ENCODE data around the gene BRCA1. TPM values are rescaled to one million over a fixed set of nuclear protein-coding genes. Genes with fewer than 3 reads are reported as not detected.

Gene BRCA1
- total RNA-seq, 3 donors from 2014 or later = 8.8 to 17.4 (median 10.3) TPM

DNA sequence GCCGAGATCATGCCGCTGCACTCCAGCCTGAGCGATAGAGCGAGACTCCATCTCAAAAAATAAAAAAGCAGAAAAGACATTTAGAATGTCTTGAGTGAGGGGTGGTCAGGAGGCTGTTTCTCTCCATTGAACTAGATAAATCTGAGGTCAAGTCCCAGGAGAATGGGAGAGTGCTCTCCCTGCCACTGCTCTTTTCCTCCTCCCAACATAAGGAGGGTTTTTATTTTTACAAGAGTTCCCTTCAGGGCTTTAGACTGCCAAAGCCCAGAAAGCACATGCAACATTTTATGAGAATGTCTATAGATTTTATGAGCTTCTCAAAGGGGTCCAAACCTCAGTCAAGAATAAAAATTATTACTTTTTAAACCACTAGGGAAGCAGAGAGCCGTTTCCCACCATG lies 98.6 kb downstream of the BRCA1 start:
- TF ChIP-seq, protein P1, sequence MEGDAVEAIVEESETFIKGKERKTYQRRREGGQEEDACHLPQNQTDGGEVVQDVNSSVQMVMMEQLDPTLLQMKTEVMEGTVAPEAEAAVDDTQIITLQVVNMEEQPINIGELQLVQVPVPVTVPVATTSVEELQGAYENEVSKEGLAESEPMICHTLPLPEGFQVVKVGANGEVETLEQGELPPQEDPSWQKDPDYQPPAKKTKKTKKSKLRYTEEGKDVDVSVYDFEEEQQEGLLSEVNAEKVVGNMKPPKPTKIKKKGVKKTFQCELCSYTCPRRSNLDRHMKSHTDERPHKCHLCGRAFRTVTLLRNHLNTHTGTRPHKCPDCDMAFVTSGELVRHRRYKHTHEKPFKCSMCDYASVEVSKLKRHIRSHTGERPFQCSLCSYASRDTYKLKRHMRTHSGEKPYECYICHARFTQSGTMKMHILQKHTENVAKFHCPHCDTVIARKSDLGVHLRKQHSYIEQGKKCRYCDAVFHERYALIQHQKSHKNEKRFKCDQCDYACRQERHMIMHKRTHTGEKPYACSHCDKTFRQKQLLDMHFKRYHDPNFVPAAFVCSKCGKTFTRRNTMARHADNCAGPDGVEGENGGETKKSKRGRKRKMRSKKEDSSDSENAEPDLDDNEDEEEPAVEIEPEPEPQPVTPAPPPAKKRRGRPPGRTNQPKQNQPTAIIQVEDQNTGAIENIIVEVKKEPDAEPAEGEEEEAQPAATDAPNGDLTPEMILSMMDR (IDR thresholded peaks at IDR 0.05) = no peak
- intact Hi-C loops (cut with DNase I, micrococcal nuclease) = no loop called here
- H3K9me3 ChIP-seq = no peaks in the 10 kb centered on the region

DNA sequence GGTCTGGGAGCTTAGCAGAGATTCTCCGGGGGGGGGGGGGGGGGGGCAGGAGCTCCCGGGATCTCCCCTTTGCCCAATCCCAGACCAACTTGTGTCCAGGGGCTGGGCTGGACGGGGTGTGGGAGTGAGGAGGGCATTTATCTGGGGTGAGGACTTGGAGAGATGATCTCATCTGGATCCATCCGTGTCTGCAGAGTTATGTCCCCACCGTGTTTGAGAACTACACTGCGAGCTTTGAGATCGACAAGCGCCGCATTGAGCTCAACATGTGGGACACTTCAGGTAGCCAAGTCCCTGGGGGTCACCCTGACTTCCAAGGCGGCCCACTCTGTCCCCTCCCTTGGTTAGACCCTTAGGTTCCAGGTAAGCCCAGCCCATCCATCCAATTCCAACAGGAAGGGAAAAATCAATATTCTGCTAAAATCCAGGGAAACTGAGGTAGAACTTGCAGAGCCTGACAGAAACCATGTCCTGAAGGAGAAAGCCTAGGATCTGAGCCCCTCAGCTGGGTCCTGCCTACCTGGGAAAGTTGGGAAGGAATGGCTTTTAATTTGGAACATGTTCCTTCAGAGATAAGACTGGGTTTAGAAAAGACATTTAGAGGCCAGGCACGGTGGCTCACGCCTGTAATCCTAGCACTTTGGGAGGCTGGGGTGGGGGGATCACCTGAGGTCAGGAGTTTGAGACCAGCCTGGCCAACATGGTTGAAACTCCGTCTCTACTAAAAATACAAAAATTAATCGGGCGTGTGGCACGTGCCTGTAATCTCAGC lies 99.2 kb downstream of the BRCA1 start:
- no peaks in the 10 kb centered on the region for H3K36me3 ChIP-seq (ENCODE audit: low read depth)
- no peaks in the 10 kb centered on the region for H3K9me3 ChIP-seq
- TF ChIP-seq, protein P1 (IDR thresholded peaks at IDR 0.05) = no peak
- no peak for ATAC-seq
- H3K4me3 ChIP-seq = no peak overlapping the region
- peaks cover 14% of the 10 kb centered on the region for H3K4me1 ChIP-seq (ENCODE audit: low read depth)
- DNase-seq = no peak
- intact Hi-C loops (cut with DNase I, micrococcal nuclease) = no loop called here

More for the DNA sequence above, 98.6 kb downstream of the BRCA1 start:
- DNase-seq = no peak
- Histone ChIP-seq H3K36me3 (ENCODE audit: low read depth) (no peaks in the 10 kb centered on the region), H3K4me1 (ENCODE audit: low read depth) (peaks cover 10% of the 10 kb centered on the region), H3K4me3 (no peak overlapping the region)
- no peak for ATAC-seq

DNA sequence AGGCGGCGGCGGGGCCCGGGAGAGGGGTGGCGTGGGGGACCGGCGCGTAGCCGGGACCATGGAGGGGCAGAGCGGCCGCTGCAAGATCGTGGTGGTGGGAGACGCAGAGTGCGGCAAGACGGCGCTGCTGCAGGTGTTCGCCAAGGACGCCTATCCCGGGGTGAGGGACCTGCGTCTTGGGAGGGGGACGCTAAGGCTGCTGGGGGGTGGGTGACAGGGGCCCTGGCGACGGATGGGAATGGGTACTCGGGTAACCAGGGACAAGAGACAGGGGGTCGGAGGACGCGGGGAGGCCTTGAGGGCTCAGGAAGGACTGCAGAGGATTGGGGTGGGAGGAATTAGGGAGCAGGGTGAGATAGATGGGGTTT lies 99.9 kb downstream of the BRCA1 start:
- TF ChIP-seq, protein P1 (IDR thresholded peaks at IDR 0.05) = no peak
- DNase-seq (peak in 1 of 3 donors; percentile 63), ATAC-seq (no peak)
- Histone ChIP-seq H3K4me3 (no peak overlapping the region), H3K9me3 (no peaks in the 10 kb centered on the region), H3K36me3 (ENCODE audit: low read depth) (no peaks in the 10 kb centered on the region), H3K4me1 (ENCODE audit: low read depth) (peaks cover 15% of the 10 kb centered on the region)
- intact Hi-C loops (cut with DNase I, micrococcal nuclease) = no loop called here

DNA sequence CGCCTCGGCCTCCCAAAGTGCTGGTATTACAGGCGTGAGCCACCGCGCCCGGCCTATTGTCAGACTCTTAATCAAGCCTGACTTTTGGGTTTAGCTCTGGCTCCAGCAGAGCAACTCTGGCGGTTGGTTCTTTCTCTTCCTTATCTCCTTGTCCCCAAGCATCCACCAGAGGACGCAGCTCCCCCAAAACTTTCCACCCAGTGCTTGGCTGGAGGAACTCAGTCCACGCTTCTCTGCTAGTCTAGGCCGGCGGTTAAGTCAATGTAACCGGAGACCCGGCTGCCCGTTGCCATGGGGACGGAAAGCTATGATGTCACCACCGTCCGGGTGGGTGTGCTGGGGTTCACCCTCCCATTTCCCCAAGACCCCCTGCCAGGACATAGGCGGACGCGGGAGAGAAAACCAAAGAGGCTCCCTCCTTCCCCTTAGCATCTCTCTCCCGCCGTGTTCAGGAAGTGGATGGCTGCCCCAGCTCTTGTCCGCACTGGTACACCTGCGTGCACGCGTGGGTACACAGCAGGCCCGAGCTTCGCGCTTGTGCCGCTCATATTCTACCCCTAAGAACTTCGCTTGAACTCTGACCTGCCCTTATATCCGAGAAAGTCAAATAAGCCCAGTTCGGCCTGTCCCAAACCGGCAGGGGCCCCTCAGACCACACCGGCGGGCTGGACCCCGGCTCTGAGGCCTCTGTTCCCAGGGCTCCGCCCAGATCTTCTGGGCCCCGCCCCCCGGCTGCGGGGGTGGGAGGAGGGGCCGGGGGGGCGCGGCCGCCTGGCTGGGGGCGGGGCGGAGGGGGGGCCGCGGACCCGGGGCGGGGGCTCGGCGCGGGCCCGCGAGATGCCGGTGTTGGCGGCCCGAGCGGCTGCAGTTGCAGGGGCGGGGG lies 100.5 kb downstream of the BRCA1 start, which contains the start of gene RND2:
Gene RND2, plus strand, starts transcription at position 825 of the 883 bp plus-strand sequence. CDS start 117 bp downstream, outside the sequence.
- Histone ChIP-seq H3K9me3 (no peaks in the 10 kb centered on the region), H3K4me1 (ENCODE audit: low read depth) (peaks cover 18% of the 10 kb centered on the region), H3K36me3 (ENCODE audit: low read depth) (no peaks in the 10 kb centered on the region), H3K4me3 (no peak within 1 kb of the TSS)
- TF ChIP-seq, protein P1 (IDR thresholded peaks at IDR 0.05) = peak; percentile 32
- intact Hi-C loops (cut with DNase I, micrococcal nuclease) = no loop called here
- ATAC-seq = peak; percentile 69
- peak; percentile 81 to 84 (median 83) for DNase-seq

DNA sequence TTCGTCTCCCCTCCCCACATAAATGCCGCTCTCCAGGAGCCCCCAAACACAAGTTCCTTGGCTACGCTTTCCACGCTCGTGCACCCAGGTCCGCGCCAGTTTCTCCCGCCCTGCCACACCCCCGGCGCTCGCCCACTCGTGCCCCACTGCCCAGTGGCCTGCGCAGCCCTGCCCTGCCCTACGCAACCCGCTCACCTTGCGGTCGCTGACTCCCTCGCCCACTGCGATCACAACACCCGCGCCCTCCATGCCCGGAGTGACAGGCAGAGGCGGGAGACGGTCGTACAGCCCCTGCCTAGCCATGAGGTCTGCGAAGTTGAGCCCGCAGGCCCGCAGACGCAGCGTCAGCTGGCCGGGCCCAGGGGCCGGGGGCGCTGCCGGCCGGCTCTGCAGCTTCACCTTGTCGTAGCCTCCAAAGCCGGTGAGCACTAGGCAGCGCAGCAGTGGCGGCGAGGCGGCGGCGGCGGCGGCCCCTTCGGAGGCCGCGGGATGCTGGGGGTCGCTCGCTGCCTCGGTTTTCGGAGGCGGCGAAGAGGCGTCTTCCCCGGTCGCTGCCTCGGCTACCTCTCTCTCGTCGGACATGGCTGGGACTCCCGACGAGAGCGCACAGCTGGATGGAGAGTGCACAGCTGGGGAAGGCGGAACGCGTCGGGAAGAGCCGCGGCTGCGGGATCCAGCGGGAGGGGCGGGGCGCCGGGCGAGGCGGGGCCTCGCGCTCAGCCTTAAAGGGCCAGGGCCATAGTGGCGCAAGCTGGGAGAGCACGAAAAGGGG lies 103.2 kb downstream of the BRCA1 start, which contains the start of gene VAT1:
Gene VAT1, minus strand, starts transcription at position 645 of the 772 bp plus-strand sequence. Its CDS starts 63 bp downstream, at position 582.
- Histone ChIP-seq H3K4me1 (ENCODE audit: low read depth) (peaks cover 24% of the 10 kb centered on the region), H3K4me3 (peak within 1 kb of the TSS; percentile 75), H3K36me3 (ENCODE audit: low read depth) (no peaks in the 10 kb centered on the region), H3K9me3 (no peaks in the 10 kb centered on the region)
- ATAC-seq = peak; percentile 86
- DNase-seq = peak; percentile 86 to 89 (median 88)
- TF ChIP-seq, protein P1 (IDR thresholded peaks at IDR 0.05) = no peak
- intact Hi-C loops (cut with DNase I, micrococcal nuclease) = no loop called here

All from mucosa of descending colon (tissue), 3 donors.